K562 (cell line): ENCODE data around the gene ARHGAP42.

Source experiments
- CTCF ChIP-seq, 3 experiments: IDR thresholded peaks in 2 of 3; conservative IDR thresholded peaks in 1 of 3; 2 replicates each; pipeline ENCODE4 v1.5.1; 2011 to 2012; ENCODE audit warnings: low read length in 3 of 3, mild to moderate bottlenecking in 3 of 3, control low read depth in 2 of 3, improper control_type of control experiment in 1 of 3, inconsistent platforms in 1 of 3, low read depth in 1 of 3, mixed read lengths in 1 of 3, moderate library complexity in 1 of 3; ENCODE audit not compliant: insufficient read depth in 2 of 3
- EZH2 ChIP-seq: IDR thresholded peaks from 2 replicates; pipeline ENCODE4 v1.6.1; 2012; ENCODE audit warnings: low read depth, mild to moderate bottlenecking, inconsistent platforms, low read length, borderline replicate concordance
- HDAC6 ChIP-seq: IDR thresholded peaks from 2 replicates; pipeline ENCODE4 v1.6.1; 2012; ENCODE audit warnings: low read depth, mild to moderate bottlenecking, control low read depth, inconsistent platforms, low read length, moderate library complexity
- ILK ChIP-seq: fragments of 450-650 bp; IDR thresholded peaks from 2 replicates; pipeline ENCODE4 v1.6.1; 2016; ENCODE audit warnings: missing genetic modification characterization, low read depth, mild to moderate bottlenecking, missing compliant biosample characterization, moderate library complexity, borderline replicate concordance
- IRF1 ChIP-seq: sonication (generic); formaldehyde crosslinking; IDR thresholded peaks from 2 replicates; pipeline ENCODE4 v1.8.0; 2022; ENCODE audit warnings: missing genetic modification reagents, mild to moderate bottlenecking, borderline replicate concordance
- MAZ ChIP-seq, 2 experiments: fragments of 450-650 bp in 1 of 2; sonication (generic) in 1 of 2; formaldehyde crosslinking; IDR thresholded peaks in 1 of 2; conservative IDR thresholded peaks in 1 of 2; 2 replicates each; pipeline versions ENCODE4 v1.4.0 to v1.5.0; 2020; ENCODE audit warnings: mild to moderate bottlenecking in 1 of 2, missing genetic modification reagents in 1 of 2
- MYC ChIP-seq, 2 experiments: fragments of 250-450 bp in 1 of 2; sonication (Bioruptor Pico) in 1 of 2; IDR thresholded peaks; 2 replicates each; pipeline versions ENCODE4 v1.5.1 to v1.6.1; 2012 to 2021; ENCODE audit warnings: low read depth in 2 of 2, borderline replicate concordance in 1 of 2, improper control_type of control experiment in 1 of 2, low read length in 1 of 2, mild to moderate bottlenecking in 1 of 2, moderate library complexity in 1 of 2
- OTX1 ChIP-seq: fragments of 450-650 bp; formaldehyde crosslinking; IDR thresholded peaks from 2 replicates; pipeline ENCODE4 v1.4.0; 2022; ENCODE audit warnings: mild to moderate bottlenecking
- PBX2 ChIP-seq, 2 experiments: IDR thresholded peaks in 1 of 2; conservative IDR thresholded peaks in 1 of 2; 2 replicates each; pipeline ENCODE4 v1.6.1; 2016; ENCODE audit warnings: low read depth in 2 of 2, mild to moderate bottlenecking in 1 of 2, missing compliant biosample characterization in 1 of 2, missing genetic modification characterization in 1 of 2, moderate library complexity in 1 of 2
- POLR2A ChIP-seq: fragments of 450-650 bp; conservative IDR thresholded peaks from 2 replicates; pipeline ENCODE4 v1.6.1; 2016
- RAD21 ChIP-seq, 2 experiments: fragments of 250-450 bp in 1 of 2; fragments of 450-650 bp in 1 of 2; sonication (Bioruptor Pico) in 1 of 2; formaldehyde crosslinking in 1 of 2; IDR thresholded peaks in 1 of 2; conservative IDR thresholded peaks in 1 of 2; 2 replicates each; pipeline versions ENCODE4 v1.4.0 to v1.8.0; 2020 to 2022; ENCODE audit warnings: mild to moderate bottlenecking in 2 of 2, moderate library complexity in 1 of 2
- RFX5 ChIP-seq: IDR thresholded peaks from 2 replicates; pipeline ENCODE4 v1.6.1; 2011; ENCODE audit warnings: low read depth, mild to moderate bottlenecking, improper control_type of control experiment, low read length
- ZNF274 ChIP-seq: IDR thresholded peaks from 2 replicates; pipeline ENCODE4 v1.6.1; 2011; ENCODE audit warnings: low read depth, mild to moderate bottlenecking, low read length, moderate library complexity, borderline replicate concordance
- ZZZ3 ChIP-seq: fragments of 450-650 bp; IDR thresholded peaks from 2 replicates; pipeline ENCODE4 v1.6.1; 2016; ENCODE audit warnings: antibody characterized with exemption, mild to moderate bottlenecking, moderate library complexity

- TF ChIP-seq EZH2 (no peak), IRF1 (CRISPR knock-in tag) (no peak), OTX1 (CRISPR knock-in tag) (no peak), PBX2 (CRISPR knock-in tag; IDR thresholded peaks at IDR 0.05; ENCODE audit: low read depth) (no peak), PBX2 (tag; conservative IDR thresholded peaks at IDR 0.05; ENCODE audit: low read depth) (no peak), CTCF (IDR thresholded peaks at IDR 0.05 in 2 of 3, conservative IDR thresholded peaks at IDR 0.05 in 1 of 3; ENCODE audit: insufficient read depth in 2 of 3, low read depth in 1 of 3, low read length in 3 of 3) (no peak), ZZZ3 (no peak), MAZ (CRISPR knock-in tag; conservative IDR thresholded peaks at IDR 0.05 in 1 of 2, IDR thresholded peaks at IDR 0.05 in 1 of 2) (no peak), ZNF274 (no peak), MYC (IDR thresholded peaks at IDR 0.05; ENCODE audit: low read depth, low read length) (no peak), MYC (CRISPR knock-in tag; IDR thresholded peaks at IDR 0.05; ENCODE audit: borderline replicate concordance, low read depth) (no peak), HDAC6 (no peak), ILK (no peak), RAD21 (CRISPR knock-in tag; conservative IDR thresholded peaks at IDR 0.05 in 1 of 2, IDR thresholded peaks at IDR 0.05 in 1 of 2) (no peak), RFX5 (no peak), POLR2A (no peak)
These were observed 91.2 kb downstream of the ARHGAP42 start for GRCh38 chr11:100778166-100778785.
